ENCODE results near the gene COASY. TPM values are rescaled to one million over a fixed set of nuclear protein-coding genes. Genes with fewer than 3 reads are reported as not detected.

The COASY gene
- total and polyA plus RNA-seq, 2 experiments from 2014 or later = 43.5 to 74.7 TPM

- Histone ChIP-seq H3K4me3 (no peak overlapping the region), H3K9me3 (ENCODE audit: low read depth) (no peaks in the 10 kb centered on the region), H3K27ac (no peak overlapping the region), H3K4me1 (ENCODE audit: low read depth) (peaks cover 15% of the 10 kb centered on the region), H3K36me3 (no peaks in the 10 kb centered on the region), H3K27me3 (no peaks in the 10 kb centered on the region)
- no peak for DNase-seq (ENCODE audit: low read depth in 1 of 2, low spot score in 1 of 2)
- no peak for TF ChIP-seq CTCF (IDR thresholded peaks at IDR 0.05; ENCODE audit: low read depth, low read length)
Observed at GRCh38 chr17:42525221-42525620, 36.7 kb upstream of the COASY start.

DNA sequence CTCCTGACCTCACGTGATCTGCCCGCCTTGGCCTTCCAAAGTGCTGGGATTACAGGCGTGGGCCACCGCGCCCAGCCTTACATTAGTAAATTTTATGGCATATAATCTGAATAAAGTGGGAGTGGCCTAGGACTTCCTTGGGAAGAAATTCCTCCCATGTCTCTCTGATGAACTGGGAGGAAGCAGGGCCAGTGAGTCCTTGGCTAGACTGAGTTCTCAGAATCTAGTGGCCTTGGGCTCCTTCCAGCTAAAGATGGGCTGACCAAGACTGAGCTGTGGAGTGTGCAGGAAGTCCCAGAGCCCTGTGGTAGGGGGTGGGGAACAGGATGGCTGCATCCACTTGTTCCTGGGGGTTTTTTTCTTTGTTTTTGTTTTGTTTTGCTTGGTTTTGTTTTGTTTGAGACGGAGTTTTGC is 35.9 kb upstream of the COASY start:
- Histone ChIP-seq H3K4me1 (ENCODE audit: low read depth) (peaks cover 8% of the 10 kb centered on the region), H3K27me3 (no peaks in the 10 kb centered on the region), H3K9me3 (ENCODE audit: low read depth) (no peaks in the 10 kb centered on the region), H3K27ac (no peak overlapping the region), H3K36me3 (no peaks in the 10 kb centered on the region), H3K4me3 (no peak overlapping the region)
- peak in 1 of 2 donors; percentile 58 for DNase-seq (ENCODE audit: low read depth in 1 of 2, low spot score in 1 of 2)
- TF ChIP-seq CTCF (IDR thresholded peaks at IDR 0.05; ENCODE audit: low read depth, low read length) = no peak

DNA sequence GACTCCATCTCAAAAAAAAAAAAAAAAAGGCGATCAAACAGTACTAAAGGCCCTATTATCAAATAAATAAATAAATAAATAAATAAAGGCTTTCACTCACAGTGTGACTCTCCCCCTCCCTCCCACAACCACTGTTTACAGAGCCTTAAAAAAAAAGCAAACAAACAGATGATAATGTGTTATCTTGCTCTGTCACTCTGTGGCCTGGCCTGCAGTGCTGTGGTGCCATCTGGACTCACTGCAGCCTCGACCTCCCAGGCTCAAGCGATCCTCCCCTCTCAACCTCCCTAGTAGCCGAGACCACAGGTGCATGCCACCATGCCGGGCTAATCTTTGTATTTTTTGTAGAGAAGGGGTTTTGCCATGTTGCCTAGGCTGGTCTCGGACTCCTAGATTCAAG is 34.0 kb upstream of the COASY start:
- Histone ChIP-seq H3K9me3 (ENCODE audit: low read depth) (no peaks in the 10 kb centered on the region), H3K27me3 (no peaks in the 10 kb centered on the region), H3K27ac (no peak overlapping the region), H3K36me3 (no peaks in the 10 kb centered on the region), H3K4me1 (ENCODE audit: low read depth) (peaks cover 5% of the 10 kb centered on the region), H3K4me3 (no peak overlapping the region)
- no peak for DNase-seq (ENCODE audit: low read depth in 1 of 2, low spot score in 1 of 2)
- no peak for TF ChIP-seq CTCF (IDR thresholded peaks at IDR 0.05; ENCODE audit: low read depth, low read length)

GRCh38 chr17:42529061-42529460 is 32.9 kb upstream of the COASY start:
- no peak for DNase-seq (ENCODE audit: low read depth in 1 of 2, low spot score in 1 of 2)

DNA sequence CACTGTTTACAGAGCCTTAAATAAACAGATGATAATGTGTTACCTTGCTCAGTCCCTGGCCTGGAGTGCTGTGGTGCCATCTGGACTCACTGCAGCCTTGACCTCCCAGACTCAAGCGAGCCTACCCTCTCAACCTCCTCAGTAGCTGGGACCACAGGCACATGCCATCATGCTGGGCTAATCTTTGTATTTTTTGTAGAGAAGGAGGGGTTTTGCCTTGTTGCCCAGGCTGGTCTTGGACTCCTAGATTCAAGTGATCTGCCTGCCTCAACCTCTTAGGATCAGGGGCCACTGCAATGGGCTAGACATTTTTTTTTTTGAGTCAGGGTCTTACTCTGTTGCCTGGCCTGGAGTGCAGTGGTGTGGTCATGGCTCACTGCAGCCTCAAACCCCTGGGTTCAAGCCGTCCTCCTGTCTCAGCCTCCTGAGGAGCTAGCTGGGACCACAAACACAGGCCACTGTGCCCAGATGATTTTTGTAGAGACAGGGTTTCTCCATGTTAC is 30.9 kb upstream of the COASY start:
- H3K27me3 ChIP-seq = no peaks in the 10 kb centered on the region

More at GRCh38 chr17:42529061-42529460, 32.9 kb upstream of the COASY start:
- Histone ChIP-seq H3K36me3 (no peaks in the 10 kb centered on the region), H3K27ac (no peak overlapping the region), H3K4me3 (no peak overlapping the region), H3K9me3 (ENCODE audit: low read depth) (no peaks in the 10 kb centered on the region), H3K4me1 (ENCODE audit: low read depth) (no peaks in the 10 kb centered on the region), H3K27me3 (no peaks in the 10 kb centered on the region)
- TF ChIP-seq CTCF (IDR thresholded peaks at IDR 0.05; ENCODE audit: low read depth, low read length) = no peak

More for the DNA sequence above, 30.9 kb upstream of the COASY start:
- H3K27ac ChIP-seq = no peak overlapping the region
- no peak for DNase-seq (ENCODE audit: low read depth in 1 of 2, low spot score in 1 of 2)
- H3K4me1 ChIP-seq (ENCODE audit: low read depth) = peaks cover 2% of the 10 kb centered on the region
- H3K4me3 ChIP-seq = no peak overlapping the region
- TF ChIP-seq CTCF (IDR thresholded peaks at IDR 0.05; ENCODE audit: low read depth, low read length) = no peak
- H3K9me3 ChIP-seq (ENCODE audit: low read depth) = no peaks in the 10 kb centered on the region
- H3K36me3 ChIP-seq = no peaks in the 10 kb centered on the region

All from cardiac muscle cell (in vitro differentiated cells and primary cell).